Tibial nerve (tissue), 4 donors: ENCODE results near the gene CNOT9.

Source experiments
- EP300 ChIP-seq, 2 donors: sonication (generic); formaldehyde crosslinking; IDR thresholded peaks; one replicate each; pipeline ENCODE4 v1.6.1; 2017; ENCODE audit warnings: antibody characterized with exemption in 2 of 2, mild to moderate bottlenecking in 1 of 2
- TF ChIP-seq, protein P1 (sequence below), 5 experiments: fragments of 200-600 bp in 3 of 5; fragments of 450-650 bp in 2 of 5; sonication (generic) in 3 of 5; IDR thresholded peaks; one replicate each; pipeline ENCODE4 v1.5.1; 2016 to 2019; ENCODE audit warnings: antibody characterized with exemption in 5 of 5, mild to moderate bottlenecking in 3 of 5, moderate library complexity in 2 of 5

DNA sequence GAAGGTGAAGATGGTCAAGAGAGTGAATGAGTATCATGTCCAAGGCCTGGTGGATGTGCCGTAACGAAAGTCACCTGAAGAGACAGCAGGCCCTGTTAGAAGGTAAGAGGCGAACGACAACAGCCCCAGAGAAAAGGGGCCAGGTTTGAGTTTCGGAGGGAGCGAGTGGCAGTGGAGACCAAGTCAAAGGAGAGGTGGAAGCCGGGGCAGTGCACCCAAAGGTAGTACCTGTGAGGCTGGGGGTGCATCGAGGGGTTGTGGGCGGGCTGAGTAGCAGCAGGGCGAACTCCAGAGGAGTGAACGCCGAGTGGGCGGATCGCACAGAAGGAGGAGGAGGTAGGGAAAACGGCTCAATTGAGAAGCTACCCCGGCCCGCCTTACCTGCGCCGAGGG, 846 bp upstream of the CNOT9 start:
- TF ChIP-seq, protein P1, sequence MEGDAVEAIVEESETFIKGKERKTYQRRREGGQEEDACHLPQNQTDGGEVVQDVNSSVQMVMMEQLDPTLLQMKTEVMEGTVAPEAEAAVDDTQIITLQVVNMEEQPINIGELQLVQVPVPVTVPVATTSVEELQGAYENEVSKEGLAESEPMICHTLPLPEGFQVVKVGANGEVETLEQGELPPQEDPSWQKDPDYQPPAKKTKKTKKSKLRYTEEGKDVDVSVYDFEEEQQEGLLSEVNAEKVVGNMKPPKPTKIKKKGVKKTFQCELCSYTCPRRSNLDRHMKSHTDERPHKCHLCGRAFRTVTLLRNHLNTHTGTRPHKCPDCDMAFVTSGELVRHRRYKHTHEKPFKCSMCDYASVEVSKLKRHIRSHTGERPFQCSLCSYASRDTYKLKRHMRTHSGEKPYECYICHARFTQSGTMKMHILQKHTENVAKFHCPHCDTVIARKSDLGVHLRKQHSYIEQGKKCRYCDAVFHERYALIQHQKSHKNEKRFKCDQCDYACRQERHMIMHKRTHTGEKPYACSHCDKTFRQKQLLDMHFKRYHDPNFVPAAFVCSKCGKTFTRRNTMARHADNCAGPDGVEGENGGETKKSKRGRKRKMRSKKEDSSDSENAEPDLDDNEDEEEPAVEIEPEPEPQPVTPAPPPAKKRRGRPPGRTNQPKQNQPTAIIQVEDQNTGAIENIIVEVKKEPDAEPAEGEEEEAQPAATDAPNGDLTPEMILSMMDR (IDR thresholded peaks at IDR 0.05), result no peak
- TF ChIP-seq EP300 (IDR thresholded peaks at IDR 0.05), result no peak
